Sigmoid colon (tissue), 3 donors: ENCODE measurements around the gene SAA2.

Experiments used
- CTCF ChIP-seq, 4 experiments: fragments of 450-650 bp in 3 of 4; fragments of 200-600 bp in 1 of 4; IDR thresholded peaks; one replicate each; pipeline ENCODE4 v1.5.1; 2016 to 2019; ENCODE audit warnings: antibody characterized with exemption in 4 of 4, mild to moderate bottlenecking in 3 of 4, moderate library complexity in 2 of 4
- POLR2A ChIP-seq, 2 donors: fragments of 450-650 bp; IDR thresholded peaks; one replicate each; pipeline ENCODE4 v1.6.1; 2016; ENCODE audit warnings: antibody characterized with exemption in 2 of 2, mild to moderate bottlenecking in 2 of 2, moderate library complexity in 2 of 2

DNA sequence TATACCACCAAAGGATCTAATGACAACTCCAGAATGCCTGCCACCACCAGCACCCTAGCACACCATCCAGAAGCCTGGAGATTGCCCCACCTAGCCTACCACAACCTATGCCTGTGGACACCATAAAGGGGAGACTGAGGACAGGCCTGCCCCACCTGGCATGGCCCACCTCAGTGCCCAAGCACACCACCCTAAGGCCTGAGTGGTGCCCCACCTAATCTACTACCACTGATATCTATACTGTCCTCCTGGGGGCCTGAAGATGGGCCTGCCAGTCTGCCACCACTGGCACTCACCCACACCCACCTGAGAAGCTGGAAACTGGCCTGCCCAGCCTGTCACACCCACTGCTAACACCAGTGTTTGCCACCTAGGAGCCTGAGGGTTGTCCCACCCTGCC lies 43.7 kb downstream of the SAA2 start:
- TF ChIP-seq POLR2A (IDR thresholded peaks at IDR 0.05), result no peak
- TF ChIP-seq CTCF (IDR thresholded peaks at IDR 0.05), result no peak
